Measurements from ENCODE around the gene ABLIM1.

DNA sequence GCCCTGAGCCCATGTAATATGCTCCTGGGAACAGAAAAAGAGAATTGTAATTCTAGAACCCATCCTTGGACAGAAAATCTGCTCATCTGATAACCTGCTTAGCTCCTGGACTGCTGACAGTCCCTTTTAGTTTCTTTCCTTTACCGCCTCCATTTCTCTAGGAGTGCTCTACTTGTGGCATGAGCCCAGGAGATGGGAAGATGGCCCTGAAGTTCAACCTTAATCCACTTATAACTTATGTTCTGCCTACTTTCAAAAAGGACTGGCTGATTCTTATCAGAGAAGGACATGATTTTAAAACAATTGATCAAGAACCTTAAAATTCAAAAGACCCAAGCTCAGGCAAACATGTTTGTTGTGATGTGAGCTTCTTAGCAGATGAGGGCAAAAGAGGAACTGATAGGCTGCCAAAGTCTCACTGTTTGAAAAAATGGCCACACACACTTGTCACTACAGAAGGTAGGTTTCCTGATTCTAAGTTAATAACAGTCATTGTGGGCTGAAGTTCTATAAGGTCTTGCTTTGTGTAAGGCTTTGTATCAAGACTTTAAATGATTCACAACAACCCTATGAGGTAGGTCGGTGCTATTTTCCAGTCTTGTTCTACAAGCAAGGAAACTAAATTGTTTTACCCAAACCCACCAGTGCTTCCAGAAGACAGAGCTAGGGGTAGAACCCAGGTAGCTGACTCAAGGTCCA lies 159.5 kb downstream of the ABLIM1 start:
- TF ChIP-seq CTCF (IDR thresholded peaks at IDR 0.05) (no peak), EP300 (IDR thresholded peaks at IDR 0.05) (no peak)

Data from suprapubic skin (tissue), 3 donors.